ENCODE results near the gene FAM149A. TPM values are rescaled to one million over a fixed set of nuclear protein-coding genes. Genes with fewer than 3 reads are reported as not detected.

Gene FAM149A
- total and polyA plus RNA-seq, 10 of the 15 experiments (the other 5 are each of a cell fraction or from before 2014, with no cell fraction given), result 0.38 to 1.9 (median 0.99) TPM

- TF ChIP-seq CREM (IDR thresholded peaks at IDR 0.05; ENCODE audit: low read depth), result peak; percentile 70
- TF ChIP-seq CREB1 (IDR thresholded peaks at IDR 0.05; ENCODE audit: low read depth), result peak; percentile 64; the same call in 1 of the 2 replicates
- TF ChIP-seq RELB (IDR thresholded peaks at IDR 0.05; ENCODE audit: low read depth), result peak; percentile 28; the same call in 1 of the 2 replicates
- TF ChIP-seq ZBED1 (IDR thresholded peaks at IDR 0.05; ENCODE audit: borderline replicate concordance), result no peak
- no peak for TF ChIP-seq USF2 (IDR thresholded peaks at IDR 0.05; ENCODE audit: borderline replicate concordance, low read depth, low read length)
- peak; percentile 65; the same call in 1 of the 2 replicates for TF ChIP-seq PML (IDR thresholded peaks at IDR 0.05; ENCODE audit: low read length)
- TF ChIP-seq IRF3 (IDR thresholded peaks at IDR 0.05), result peak; percentile 31; the same call in 1 of the 2 replicates
- TF ChIP-seq ZNF622 (IDR thresholded peaks at IDR 0.05), result no peak
- peak; percentile 87; the same call in 1 of the 2 replicates for TF ChIP-seq ASH2L (IDR thresholded peaks at IDR 0.05; ENCODE audit: borderline replicate concordance, low read depth)
- TF ChIP-seq MYB (IDR thresholded peaks at IDR 0.05; ENCODE audit: borderline replicate concordance, low read depth, low read length), result 0 out of 2 replicates have a peak, but pooled peaks have one; percentile 53
- no peak for TF ChIP-seq PBX3 (IDR thresholded peaks at IDR 0.05; ENCODE audit: insufficient replicate concordance, low read depth, low read length)
- peak; percentile 56 for TF ChIP-seq RUNX3 (IDR thresholded peaks at IDR 0.05; ENCODE audit: low read length)
- TF ChIP-seq YY1 (IDR thresholded peaks at IDR 0.05; ENCODE audit: low read depth, low read length), result peak; percentile 72
- peak; percentile 78 for TF ChIP-seq EED (IDR thresholded peaks at IDR 0.05; ENCODE audit: low read depth)
- TF ChIP-seq ZNF384 (IDR thresholded peaks at IDR 0.05; ENCODE audit: borderline replicate concordance, low read depth, low read length), result no peak
- TF ChIP-seq REST (IDR thresholded peaks at IDR 0.05; ENCODE audit: low read depth, low read length), result no peak
- TF ChIP-seq JUNB (IDR thresholded peaks at IDR 0.05), result no peak
- peak; percentile 56 for TF ChIP-seq HCFC1 (IDR thresholded peaks at IDR 0.05; ENCODE audit: low read length)
- TF ChIP-seq RFX5 (IDR thresholded peaks at IDR 0.05; ENCODE audit: low read depth, low read length), result no peak
- TF ChIP-seq MEF2B (IDR thresholded peaks at IDR 0.05; ENCODE audit: partially characterized antibody, poor library complexity, severe bottlenecking), result no peak
- peak; percentile 20; the same call in 1 of the 2 replicates for TF ChIP-seq SREBF1 (IDR thresholded peaks at IDR 0.05; ENCODE audit: low read length)
- peak; percentile 94 for TF ChIP-seq LARP7 (IDR thresholded peaks at IDR 0.05)
Measured at GRCh38 chr4:186191200-186192065, 86.9 kb downstream of the FAM149A start, which contains the start of gene CYP4V2 (continued).

All from GM12878 (cell line).